Pancreas (tissue), 10 donors: ENCODE data around the gene SRGAP2B. TPM values are rescaled to one million over a fixed set of nuclear protein-coding genes. Genes with fewer than 3 reads are reported as not detected.
"Not testable (repeated sequence)": the region's sequence is repeated elsewhere in the genome, so short reads cannot be mapped to it uniquely, and the experiment has no call there.

ENCODE experiments used
- ATAC-seq, 4 donors: fragments of 200-7000 bp; cut with Tn5 transposase; one replicate each; pipeline versions ENCODE4 v1.8.0 to v1.9.1; 2020; ENCODE audit warnings: mild to moderate bottlenecking in 4 of 4, moderate library complexity in 4 of 4
- DNase-seq, 6 donors: peaks; one replicate each; pipeline ENCODE4 v3.0.0-alpha.2; 2020
- FAIRE-seq: peaks from 2 replicates; lab custom pipeline; 2012; peaks lifted over from hg19 to GRCh38; lab: Jason Lieb, UNC
- H3K27ac ChIP-seq, 4 donors: fragments of 200-600 bp; sonication (generic); 1 replicate in 3 of 4; 2 replicates in 1 of 4; pipeline versions ENCODE4 v1.5.0 to v1.8.0; 2020
- H3K27me3 ChIP-seq, 4 donors: fragments of 200-600 bp; one replicate each; pipeline ENCODE4 v1.8.0; 2021
- H3K36me3 ChIP-seq, 3 donors: fragments of 200-600 bp; sonication (generic) in 1 of 3; one replicate each; pipeline versions ENCODE4 v1.5.0 to v1.8.0; 2020 to 2021
- H3K4me1 ChIP-seq, 3 donors: fragments of 200-600 bp; one replicate each; pipeline ENCODE4 v1.8.0; 2021
- H3K4me3 ChIP-seq, 4 donors: fragments of 200-600 bp; sonication (generic) in 2 of 4; one replicate each; pipeline versions ENCODE4 v1.5.0 to v1.8.0; 2020 to 2021
- H3K9me3 ChIP-seq, 4 donors: fragments of 200-600 bp; one replicate each; pipeline ENCODE4 v1.8.0; 2021
- WGBS, 2 donors: extraction: QIAGEN DNeasy Blood & Tissue Kit; methylation state at CpG; one replicate each; pipeline ENCODE4 v1.1.7; 2013; 5-methylcytosine and 5-hydroxymethylcytosine counted together
- intact Hi-C, 3 donors: fragments of 100-400 bp; cut with DNase I; formaldehyde crosslinking; loops; one replicate each; pipeline versions ENCODE4 v1.11.1 to v1.14.2; 2022
- polyA plus RNA-seq, 2 donors: library from polyadenylated mRNA; stranded (reverse); fragments of 200-250 nt; gene quantifications; one replicate each; pipeline ENCODE4 v1.2.3, GENCODE V29; 2013
- total RNA-seq, 6 donors: library from RNA; stranded (reverse); fragmentation: NEBNext Ultra II Directional in 4 of 6; extraction: Animal tissue kit (Norgen Biotek cat#: 25700) in 4 of 6; gene quantifications; one replicate each; pipeline versions ENCODE4 v1.2.1 to v1.2.4, GENCODE V29; 2021 to 2023
- donor health status: healthy with polysubstance abuse.
- donor health status: DM: no; HTN: no; CAD: no; lungs with moderate emphysema.
- donor health status: DM: no; HTN: no; CAD: no.
- donor health status: control.
- donor health status: control.
- donor health status: Bipolar disorder and iron deficiency.
- donor health status: DM: yes; HTN: yes; CAD: no.
- donor health status: DM: no; HTN: no; CAD: no.
- donor health status: DM: no; HTN: no; CAD: no.
- donor health status: DM: yes; HTN: yes; CAD: no.

SRGAP2B gene
- total and polyA plus RNA-seq, 8 donors: 2.2 to 13.0 (median 4.6) TPM

- intact Hi-C loops, H3K27ac ChIP-seq, FAIRE-seq, H3K9me3 ChIP-seq, H3K27me3 ChIP-seq, H3K4me1 ChIP-seq, DNase-seq, H3K4me3 ChIP-seq, H3K36me3 ChIP-seq: not testable (repeated sequence)
- peak; percentile 13 to 83 (median 58) for ATAC-seq
- WGBS, 2 donors: 67 to 83% methylated on average over 1 of the region's 4 CpGs
Measured at GRCh38 chr1:145000743-145001326, 94.3 kb downstream of the SRGAP2B start.

GRCh38 chr1:145000074-145000742 lies 94.9 kb downstream of the SRGAP2B start:
- H3K27me3 ChIP-seq, H3K4me1 ChIP-seq, H3K27ac ChIP-seq, FAIRE-seq, H3K4me3 ChIP-seq, intact Hi-C loops, H3K9me3 ChIP-seq, H3K36me3 ChIP-seq, DNase-seq: not testable (repeated sequence)
- WGBS, 2 donors: no CpG with 5 or more reads among the region's 5 CpGs
- ATAC-seq: peak; percentile 26 to 43 (median 38)

- WGBS, 2 donors: 94 to 100% methylated on average over 1 of the region's 2 CpGs
Measured at GRCh38 chr1:144998981-144999273, 96.2 kb downstream of the SRGAP2B start.

GRCh38 chr1:144998134-144998980 lies 96.8 kb downstream of the SRGAP2B start:
- H3K4me3 ChIP-seq, H3K27me3 ChIP-seq, H3K27ac ChIP-seq, FAIRE-seq, H3K4me1 ChIP-seq, H3K36me3 ChIP-seq, H3K9me3 ChIP-seq, intact Hi-C loops, DNase-seq: not testable (repeated sequence)
- ATAC-seq: peak in 2 of 4 donors; percentile 33 to 35
- WGBS, 2 donors: 87 to 100% methylated on average over 2 to 3 of the region's 5 CpGs

More at GRCh38 chr1:144998981-144999273, 96.2 kb downstream of the SRGAP2B start:
- FAIRE-seq, H3K36me3 ChIP-seq, H3K9me3 ChIP-seq, H3K4me1 ChIP-seq, DNase-seq, H3K27ac ChIP-seq, intact Hi-C loops, H3K27me3 ChIP-seq, H3K4me3 ChIP-seq, ATAC-seq: not testable (repeated sequence)

GRCh38 chr1:144995833-144996410 lies 99.2 kb downstream of the SRGAP2B start:
- FAIRE-seq, H3K9me3 ChIP-seq, H3K4me3 ChIP-seq, H3K27ac ChIP-seq, intact Hi-C loops, H3K36me3 ChIP-seq, DNase-seq, H3K27me3 ChIP-seq, H3K4me1 ChIP-seq: not testable (repeated sequence)
- ATAC-seq: peak in 1 of 4 donors; percentile 50

GRCh38 chr1:144992915-144993314 lies 102.2 kb downstream of the SRGAP2B start:
- DNase-seq, FAIRE-seq, H3K36me3 ChIP-seq, H3K4me3 ChIP-seq, H3K9me3 ChIP-seq, H3K27ac ChIP-seq, H3K27me3 ChIP-seq, intact Hi-C loops, ATAC-seq, H3K4me1 ChIP-seq: not testable (repeated sequence)
- 67 to 80% methylated on average over 1 of the region's 1 CpG for WGBS, 2 donors

- H3K27me3 ChIP-seq, ATAC-seq, H3K4me1 ChIP-seq, H3K36me3 ChIP-seq, H3K27ac ChIP-seq, FAIRE-seq, H3K9me3 ChIP-seq, intact Hi-C loops, H3K4me3 ChIP-seq: not testable (repeated sequence)
- peak in 1 of 6 donors; percentile 24 for DNase-seq
- 96 to 98% methylated on average over 6 to 12 of the region's 29 CpGs for WGBS, 2 donors
Measured at GRCh38 chr1:144990611-144991010, 104.5 kb downstream of the SRGAP2B start.

- H3K9me3 ChIP-seq, FAIRE-seq, H3K4me1 ChIP-seq, ATAC-seq, H3K27me3 ChIP-seq, H3K36me3 ChIP-seq, intact Hi-C loops, H3K27ac ChIP-seq, DNase-seq, H3K4me3 ChIP-seq: not testable (repeated sequence)
- WGBS, 2 donors: no CpG with 5 or more reads among the region's 2 CpGs
Measured at GRCh38 chr1:144987131-144987530, 108.0 kb downstream of the SRGAP2B start.

- H3K4me1 ChIP-seq, H3K36me3 ChIP-seq, FAIRE-seq, intact Hi-C loops, H3K27me3 ChIP-seq, H3K4me3 ChIP-seq, H3K27ac ChIP-seq, DNase-seq, H3K9me3 ChIP-seq: not testable (repeated sequence)
- 85 to 94% methylated on average over 3 of the region's 7 CpGs for WGBS, 2 donors
- peak in 2 of 4 donors; percentile 41 to 54 for ATAC-seq
Measured at GRCh38 chr1:144986171-144986860, 108.8 kb downstream of the SRGAP2B start.

GRCh38 chr1:144985550-144986170 lies 109.5 kb downstream of the SRGAP2B start:
- H3K9me3 ChIP-seq, H3K4me1 ChIP-seq, ATAC-seq, H3K27ac ChIP-seq, H3K27me3 ChIP-seq, H3K36me3 ChIP-seq, FAIRE-seq, H3K4me3 ChIP-seq, intact Hi-C loops, DNase-seq: not testable (repeated sequence)
- 86 to 92% methylated on average over 3 to 4 of the region's 7 CpGs for WGBS, 2 donors
